Tibial artery (tissue), 4 donors: ENCODE results near the gene SYK.
A peak's percentile ranks its signal among the peaks of the same experiment; 100 is the strongest.

Source experiments
- DNase-seq, 2 donors: peaks; one replicate each; pipeline ENCODE4 v3.0.0-alpha.2; 2019
- H3K27ac ChIP-seq, 2 donors: fragments of 200-600 bp; sonication (generic) in 1 of 2; 1 replicate in 1 of 2; 2 replicates in 1 of 2; pipeline ENCODE4 v1.5.1; 2018 to 2019; ENCODE audit warnings: mild to moderate bottlenecking in 1 of 2
- H3K27me3 ChIP-seq, 2 donors: fragments of 200-600 bp; sonication (generic) in 1 of 2; one replicate each; pipeline versions ENCODE4 v1.5.1 to v1.6.0; 2016 to 2019
- H3K36me3 ChIP-seq, 3 donors: fragments of 200-600 bp; sonication (generic) in 2 of 3; one replicate each; pipeline ENCODE4 v1.5.1; 2016 to 2019; ENCODE audit warnings: mild to moderate bottlenecking in 2 of 3
- H3K4me1 ChIP-seq, 4 donors: fragments of 200-600 bp; sonication (generic) in 2 of 4; 1 replicate in 3 of 4; 2 replicates in 1 of 4; pipeline ENCODE4 v1.5.1; 2016 to 2019
- H3K4me3 ChIP-seq, 2 donors: fragments of 200-600 bp; sonication (generic) in 1 of 2; 1 replicate in 1 of 2; 2 replicates in 1 of 2; pipeline ENCODE4 v1.5.1; 2018 to 2019; ENCODE audit warnings: mild to moderate bottlenecking in 2 of 2
- H3K9me3 ChIP-seq, 3 donors: fragments of 200-600 bp; sonication (generic) in 1 of 3; one replicate each; pipeline ENCODE4 v1.5.1; 2016 to 2019
- CTCF ChIP-seq, 2 experiments: fragments of 200-600 bp in 1 of 2; fragments of 450-650 bp in 1 of 2; IDR thresholded peaks; one replicate each; pipeline ENCODE4 v1.5.1; 2017 to 2019; ENCODE audit warnings: antibody characterized with exemption in 2 of 2, mild to moderate bottlenecking in 1 of 2, moderate library complexity in 1 of 2
- intact Hi-C: fragments of 100-400 bp; cut with DNase I; formaldehyde crosslinking; loops from one replicate; pipeline ENCODE4 v1.15.0; 2023; ENCODE audit warnings: low total_unique reads

Gene SYK

GRCh38 chr9:90855208-90855902 lies 53.7 kb downstream of the SYK start:
- Histone ChIP-seq H3K9me3 (no peaks in the 10 kb centered on the region), H3K36me3 (no peaks in the 10 kb centered on the region), H3K4me1 (no peaks in the 10 kb centered on the region), H3K27ac (no peak overlapping the region), H3K4me3 (no peak overlapping the region), H3K27me3 (no peaks in the 10 kb centered on the region)
- intact Hi-C loops = no loop called here
- no peak for TF ChIP-seq CTCF (IDR thresholded peaks at IDR 0.05)
- no peak for DNase-seq

GRCh38 chr9:90857091-90857490 lies 55.5 kb downstream of the SYK start:
- no peak overlapping the region for H3K4me3 ChIP-seq
- TF ChIP-seq CTCF (IDR thresholded peaks at IDR 0.05) = no peak
- no peak for DNase-seq
- no peaks in the 10 kb centered on the region for H3K4me1 ChIP-seq
- no peaks in the 10 kb centered on the region for H3K27me3 ChIP-seq
- H3K36me3 ChIP-seq = no peaks in the 10 kb centered on the region
- H3K27ac ChIP-seq = no peak overlapping the region
- intact Hi-C loops = no loop called here
- H3K9me3 ChIP-seq = no peaks in the 10 kb centered on the region

GRCh38 chr9:90857855-90858254 lies 56.2 kb downstream of the SYK start:
- H3K4me1 ChIP-seq = no peaks in the 10 kb centered on the region
- intact Hi-C loops = no loop called here
- no peak for TF ChIP-seq CTCF (IDR thresholded peaks at IDR 0.05)
- no peak overlapping the region for H3K4me3 ChIP-seq
- H3K36me3 ChIP-seq = no peaks in the 10 kb centered on the region
- no peaks in the 10 kb centered on the region for H3K27me3 ChIP-seq
- no peak for DNase-seq
- no peaks in the 10 kb centered on the region for H3K9me3 ChIP-seq
- no peak overlapping the region for H3K27ac ChIP-seq

GRCh38 chr9:90858457-90858901 lies 56.9 kb downstream of the SYK start:
- H3K9me3 ChIP-seq = no peaks in the 10 kb centered on the region
- no peaks in the 10 kb centered on the region for H3K36me3 ChIP-seq
- no peak overlapping the region for H3K27ac ChIP-seq
- no peaks in the 10 kb centered on the region for H3K27me3 ChIP-seq
- intact Hi-C loops = no loop called here
- no peak for TF ChIP-seq CTCF (IDR thresholded peaks at IDR 0.05)
- no peaks in the 10 kb centered on the region for H3K4me1 ChIP-seq
- no peak for DNase-seq
- H3K4me3 ChIP-seq = no peak overlapping the region

- no peak for TF ChIP-seq CTCF (IDR thresholded peaks at IDR 0.05)
- DNase-seq = no peak
- no peak overlapping the region for H3K4me3 ChIP-seq
- no peaks in the 10 kb centered on the region for H3K36me3 ChIP-seq
- intact Hi-C loops = no loop called here
- no peaks in the 10 kb centered on the region for H3K9me3 ChIP-seq
- H3K27ac ChIP-seq = no peak overlapping the region
- no peaks in the 10 kb centered on the region for H3K4me1 ChIP-seq
- no peaks in the 10 kb centered on the region for H3K27me3 ChIP-seq
Measured at GRCh38 chr9:90860382-90860781, 58.8 kb downstream of the SYK start.

GRCh38 chr9:90860826-90861225 lies 59.2 kb downstream of the SYK start:
- no peak overlapping the region for H3K4me3 ChIP-seq
- H3K9me3 ChIP-seq = no peaks in the 10 kb centered on the region
- H3K4me1 ChIP-seq = no peaks in the 10 kb centered on the region
- no peak for TF ChIP-seq CTCF (IDR thresholded peaks at IDR 0.05)
- intact Hi-C loops = no loop called here
- H3K27me3 ChIP-seq = no peaks in the 10 kb centered on the region
- no peak overlapping the region for H3K27ac ChIP-seq
- H3K36me3 ChIP-seq = no peaks in the 10 kb centered on the region
- DNase-seq = peak in 1 of 2 donors; percentile 61
